Neural progenitor cell (in vitro differentiated cells): ENCODE results near the gene ERI2.

Experiments used
- EZH2 ChIP-seq: fragments of 200-600 bp; sonication (generic); IDR thresholded peaks from 2 replicates; pipeline ENCODE4 v1.6.1; 2017; ENCODE audit warnings: antibody characterized with exemption, mild to moderate bottlenecking, moderate library complexity
- EZH2phosphoT487 ChIP-seq: fragments of 200-600 bp; sonication (generic); IDR thresholded peaks from 2 replicates; pipeline ENCODE4 v1.6.1; 2017; ENCODE audit warnings: antibody characterized with exemption
- TF ChIP-seq, protein P1 (sequence below): fragments of 200-600 bp; sonication (generic); IDR thresholded peaks from 2 replicates; pipeline ENCODE4 v1.5.1; 2017; ENCODE audit warnings: antibody characterized with exemption, mild to moderate bottlenecking

DNA sequence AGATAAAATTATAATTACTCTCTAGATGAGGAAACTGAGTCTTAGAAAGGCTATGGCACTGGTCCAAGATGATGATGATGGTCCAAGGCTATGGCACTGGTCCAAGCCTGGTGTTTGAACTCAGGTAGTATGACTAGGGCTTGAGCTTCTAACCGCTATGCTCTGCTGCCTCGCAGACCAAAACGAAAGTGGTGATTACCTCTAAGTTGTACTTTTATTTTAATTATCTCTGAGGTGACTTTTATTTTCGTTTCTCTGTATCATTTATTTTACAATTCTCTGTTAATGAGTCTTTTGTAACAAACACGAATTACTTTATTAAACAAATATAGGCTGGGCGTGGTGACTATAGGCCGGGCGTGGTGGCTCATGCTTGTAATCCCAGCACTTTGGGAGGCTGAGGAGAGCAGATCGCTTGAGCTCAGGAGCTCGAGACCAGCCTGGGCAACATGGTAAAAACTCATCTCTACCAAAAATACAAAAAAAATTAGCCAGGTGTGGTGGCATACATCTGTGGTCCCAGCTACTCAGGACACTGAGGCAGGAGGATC lies 5.7 kb upstream of the ERI2 start:
- TF ChIP-seq, protein P1, sequence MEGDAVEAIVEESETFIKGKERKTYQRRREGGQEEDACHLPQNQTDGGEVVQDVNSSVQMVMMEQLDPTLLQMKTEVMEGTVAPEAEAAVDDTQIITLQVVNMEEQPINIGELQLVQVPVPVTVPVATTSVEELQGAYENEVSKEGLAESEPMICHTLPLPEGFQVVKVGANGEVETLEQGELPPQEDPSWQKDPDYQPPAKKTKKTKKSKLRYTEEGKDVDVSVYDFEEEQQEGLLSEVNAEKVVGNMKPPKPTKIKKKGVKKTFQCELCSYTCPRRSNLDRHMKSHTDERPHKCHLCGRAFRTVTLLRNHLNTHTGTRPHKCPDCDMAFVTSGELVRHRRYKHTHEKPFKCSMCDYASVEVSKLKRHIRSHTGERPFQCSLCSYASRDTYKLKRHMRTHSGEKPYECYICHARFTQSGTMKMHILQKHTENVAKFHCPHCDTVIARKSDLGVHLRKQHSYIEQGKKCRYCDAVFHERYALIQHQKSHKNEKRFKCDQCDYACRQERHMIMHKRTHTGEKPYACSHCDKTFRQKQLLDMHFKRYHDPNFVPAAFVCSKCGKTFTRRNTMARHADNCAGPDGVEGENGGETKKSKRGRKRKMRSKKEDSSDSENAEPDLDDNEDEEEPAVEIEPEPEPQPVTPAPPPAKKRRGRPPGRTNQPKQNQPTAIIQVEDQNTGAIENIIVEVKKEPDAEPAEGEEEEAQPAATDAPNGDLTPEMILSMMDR: no peak
- TF ChIP-seq EZH2 (no peak), EZH2phosphoT487 (no peak)
